H1 (cell line): ENCODE data around the gene DPM3.

Experiments used
- ATF3 ChIP-seq: IDR thresholded peaks from 2 replicates; pipeline ENCODE4 v1.6.1; 2011; ENCODE audit warnings: low read depth, mild to moderate bottlenecking, low read length; ENCODE audit not compliant: insufficient read depth
- CTCF ChIP-seq, 3 experiments: IDR thresholded peaks; 1 replicate in 2 of 3; 2 replicates in 1 of 3; pipeline versions ENCODE4 v1.5.1 to v1.6.1; 2011; ENCODE audit warnings: low read length in 3 of 3, mild to moderate bottlenecking in 3 of 3, inconsistent platforms in 2 of 3, low read depth in 1 of 3, moderate library complexity in 1 of 3; ENCODE audit not compliant: insufficient read depth in 1 of 3; ENCODE audit errors: control extremely low read depth in 1 of 3
- SP2 ChIP-seq: IDR thresholded peaks from 2 replicates; pipeline ENCODE4 v1.6.1; 2012; ENCODE audit warnings: mild to moderate bottlenecking, low read length, inconsistent platforms
- TCF12 ChIP-seq: IDR thresholded peaks from 2 replicates; pipeline ENCODE4 v1.6.1; 2011; ENCODE audit warnings: low read depth, mild to moderate bottlenecking, low read length

GRCh38 chr1:155125946-155126555 is 14.3 kb downstream of the DPM3 start:
- TF ChIP-seq CTCF (IDR thresholded peaks at IDR 0.05; ENCODE audit: control extremely low read depth in 1 of 3, insufficient read depth in 1 of 3, low read depth in 1 of 3, low read length in 3 of 3), result no peak
- no peak for TF ChIP-seq SP2
- TF ChIP-seq ATF3, result no peak
- no peak for TF ChIP-seq TCF12
